Colon (tissue), 2 donors: ENCODE results near the gene COPA.
"Not testable (repeated sequence)": the region's sequence is repeated elsewhere in the genome, so short reads cannot be mapped to it uniquely, and the experiment has no call there.

Experiments
- FAIRE-seq: peaks from 2 replicates; lab custom pipeline; 2012; peaks lifted over from hg19 to GRCh38; lab: Jason Lieb, UNC
- donor health status: control.
- donor health status: control.

Gene COPA

DNA sequence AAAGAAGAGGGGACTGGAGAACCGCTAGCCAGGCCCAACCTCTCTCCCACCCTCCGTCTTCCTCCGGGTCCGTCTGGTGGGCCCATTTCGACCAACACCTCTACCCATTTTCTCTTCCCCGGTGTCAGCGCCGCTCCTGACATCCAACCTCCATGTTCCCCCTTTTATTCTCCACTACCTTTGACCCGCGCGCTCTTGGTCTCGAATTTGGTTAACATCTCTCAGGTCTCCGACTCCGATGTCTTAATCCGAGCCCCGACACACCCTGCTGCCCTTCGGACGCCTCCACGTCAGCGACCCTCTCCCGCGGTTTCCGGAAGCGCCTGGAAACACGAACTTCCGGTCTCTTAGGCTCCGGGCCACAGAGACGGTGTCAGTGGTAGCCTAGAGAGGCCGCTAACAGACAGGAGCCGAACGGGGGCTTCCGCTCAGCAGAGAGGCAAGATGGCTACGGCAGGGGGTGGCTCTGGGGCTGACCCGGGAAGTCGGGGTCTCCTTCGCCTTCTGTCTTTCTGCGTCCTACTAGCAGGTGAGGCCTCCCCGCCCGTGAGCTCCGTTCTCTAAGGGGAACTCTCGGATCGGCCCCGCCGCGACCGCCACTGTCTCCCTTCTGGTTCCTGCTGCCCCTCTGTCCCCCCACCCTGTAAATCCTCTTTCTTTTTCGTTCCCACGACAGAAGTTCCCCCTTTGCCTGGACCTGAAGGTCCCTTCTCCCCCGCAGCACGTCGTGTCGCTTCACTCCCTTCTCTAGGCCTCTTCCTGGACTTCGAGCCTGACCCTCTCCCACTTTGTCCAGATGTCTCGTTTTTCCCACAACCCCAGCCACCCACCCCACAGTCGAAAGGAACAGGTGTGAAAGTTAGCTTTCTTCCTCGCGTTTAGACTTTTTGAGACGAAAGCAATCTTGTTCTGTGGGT, at the start of gene COPA, which contains the start of gene NCSTN:
COPA (minus strand) TSS at position 298 of the 917 bp plus-strand sequence; CDS start at position 218, 80 bp downstream.
NCSTN (plus strand) TSS at position 431 of the 917 bp plus-strand sequence; CDS start at position 445, 14 bp downstream.
- no peak for FAIRE-seq

DNA sequence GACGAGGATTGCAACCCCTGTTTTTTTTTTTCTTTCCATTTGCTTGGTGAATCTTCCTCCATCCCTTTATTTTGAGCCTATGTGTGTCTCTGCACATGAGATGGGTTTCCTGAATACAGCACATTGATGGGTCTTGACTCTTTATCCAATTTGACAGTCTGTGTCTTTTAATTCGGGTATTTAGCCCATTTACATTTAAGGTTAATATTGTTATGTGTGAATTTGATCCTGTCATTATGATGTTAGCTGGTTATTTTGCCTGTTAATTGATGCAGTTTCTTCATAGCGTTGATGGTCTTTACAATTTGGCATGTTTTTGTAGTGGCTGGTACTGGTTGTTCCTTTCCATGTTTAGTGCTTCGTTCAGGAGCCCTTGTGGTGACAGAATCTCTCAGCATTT, 45.4 kb upstream of the COPA start:
- FAIRE-seq = not testable (repeated sequence)

DNA sequence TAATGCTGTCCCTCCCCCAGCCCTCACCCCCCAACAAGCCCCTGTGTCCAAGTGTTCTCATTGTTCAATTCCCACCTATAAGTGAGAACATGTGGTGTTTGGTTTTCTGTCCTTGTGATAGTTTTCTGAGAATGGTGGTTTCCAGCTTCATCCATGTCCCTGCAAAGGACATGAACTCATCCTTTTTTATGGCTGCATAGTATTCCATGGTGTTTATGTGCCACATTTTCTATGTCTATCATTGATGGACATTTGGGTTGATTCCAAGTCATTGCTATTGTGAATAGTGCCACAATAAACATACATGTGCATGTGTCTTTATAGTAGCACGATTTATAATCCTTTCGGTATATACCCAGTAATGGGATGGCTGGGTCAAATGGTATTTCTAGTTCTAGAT, 41.8 kb upstream of the COPA start:
- not testable (repeated sequence) for FAIRE-seq

DNA sequence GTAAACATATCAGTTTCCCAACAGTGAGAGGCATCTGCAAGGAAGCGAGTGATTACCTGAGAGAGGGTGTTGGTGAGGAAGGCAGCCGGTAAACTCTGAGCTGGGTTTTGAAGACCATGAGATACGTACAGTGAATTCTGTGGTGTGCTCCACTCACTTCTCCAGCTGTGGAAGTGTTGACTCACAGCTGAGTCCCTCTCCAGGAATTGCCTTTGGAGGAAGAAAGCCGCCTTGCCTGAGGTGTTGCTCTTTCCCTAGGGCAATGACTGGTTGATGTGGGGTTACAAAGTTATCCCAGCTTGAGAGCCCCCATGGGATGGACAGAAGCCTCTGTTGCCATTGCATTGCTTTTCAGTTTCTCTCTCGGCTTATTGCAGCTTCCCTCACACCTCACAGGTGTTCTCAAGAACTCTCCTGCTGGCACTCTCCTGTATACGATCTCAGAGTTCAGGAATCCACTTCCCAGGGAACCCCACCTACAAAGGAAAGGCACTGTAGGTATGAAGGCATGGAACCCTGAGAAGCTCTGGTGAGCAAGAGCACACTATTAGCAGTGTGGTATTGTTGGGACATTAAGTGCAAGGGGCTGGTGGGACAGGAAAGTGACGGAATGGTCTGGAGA, 34.6 kb upstream of the COPA start:
- FAIRE-seq = no peak

DNA sequence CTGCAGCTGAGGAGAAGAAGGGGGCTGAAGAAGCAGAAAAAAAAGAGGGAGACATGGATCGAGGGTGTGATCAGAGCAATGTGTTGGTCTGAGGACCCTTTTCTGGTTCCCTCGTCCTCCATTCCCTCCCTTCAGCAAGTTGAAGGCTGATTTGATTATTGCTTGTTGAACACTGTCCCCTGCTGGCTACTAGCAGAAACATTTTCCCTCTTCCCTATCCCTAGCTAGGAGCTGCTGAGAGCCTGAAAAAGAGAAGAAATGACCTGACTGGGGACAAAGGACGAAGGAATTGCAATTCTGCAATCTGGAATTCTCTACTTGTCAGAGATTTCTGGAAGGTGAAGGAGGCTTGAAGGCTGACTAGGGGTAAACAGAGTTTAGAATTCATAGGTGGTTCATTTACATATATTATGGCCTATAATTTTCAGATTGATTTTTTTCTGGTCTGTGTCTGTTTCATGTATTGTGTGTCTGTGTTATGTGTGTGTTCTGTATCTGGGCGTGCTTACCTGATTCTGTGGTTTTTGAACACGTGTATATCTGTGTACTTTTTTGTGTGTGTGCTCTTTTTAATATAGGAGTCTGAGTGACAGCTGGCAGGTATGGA, 33.6 kb upstream of the COPA start:
- FAIRE-seq = no peak

DNA sequence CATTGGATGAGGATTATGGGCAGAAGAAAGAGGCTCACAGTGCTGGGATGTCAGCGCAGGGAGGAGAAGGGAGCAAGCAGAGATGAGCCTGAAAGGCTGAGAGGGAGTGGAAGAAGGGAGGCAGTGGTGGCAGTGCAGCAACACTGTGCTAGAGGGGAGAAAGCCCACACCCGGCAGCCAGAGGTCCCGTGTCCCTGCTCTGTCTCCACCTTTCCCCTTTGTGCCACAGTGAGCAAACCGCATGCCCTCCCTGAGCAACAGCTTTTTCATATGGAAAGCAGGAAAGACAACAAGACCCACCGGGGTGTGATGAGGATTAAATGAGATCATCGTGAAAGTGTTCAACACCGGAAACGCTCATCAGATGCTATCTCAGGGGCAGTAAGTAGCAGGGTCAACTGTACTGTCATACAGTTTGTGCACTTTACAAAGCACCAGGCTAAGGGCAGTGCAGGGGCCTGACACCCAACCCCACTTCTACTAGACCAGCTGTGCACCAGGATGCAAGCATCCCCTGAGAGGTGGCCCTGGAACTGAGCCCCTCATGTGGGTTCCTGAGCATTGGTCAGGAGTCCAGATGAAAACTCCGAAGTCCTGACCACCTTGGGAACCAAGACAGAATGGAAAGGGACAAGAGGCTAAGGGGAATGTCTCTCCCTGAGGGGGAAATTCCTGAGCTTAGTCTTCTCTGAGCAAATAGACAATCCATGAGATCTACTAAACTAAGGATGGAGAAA, 32.9 kb upstream of the COPA start:
- no peak for FAIRE-seq

DNA sequence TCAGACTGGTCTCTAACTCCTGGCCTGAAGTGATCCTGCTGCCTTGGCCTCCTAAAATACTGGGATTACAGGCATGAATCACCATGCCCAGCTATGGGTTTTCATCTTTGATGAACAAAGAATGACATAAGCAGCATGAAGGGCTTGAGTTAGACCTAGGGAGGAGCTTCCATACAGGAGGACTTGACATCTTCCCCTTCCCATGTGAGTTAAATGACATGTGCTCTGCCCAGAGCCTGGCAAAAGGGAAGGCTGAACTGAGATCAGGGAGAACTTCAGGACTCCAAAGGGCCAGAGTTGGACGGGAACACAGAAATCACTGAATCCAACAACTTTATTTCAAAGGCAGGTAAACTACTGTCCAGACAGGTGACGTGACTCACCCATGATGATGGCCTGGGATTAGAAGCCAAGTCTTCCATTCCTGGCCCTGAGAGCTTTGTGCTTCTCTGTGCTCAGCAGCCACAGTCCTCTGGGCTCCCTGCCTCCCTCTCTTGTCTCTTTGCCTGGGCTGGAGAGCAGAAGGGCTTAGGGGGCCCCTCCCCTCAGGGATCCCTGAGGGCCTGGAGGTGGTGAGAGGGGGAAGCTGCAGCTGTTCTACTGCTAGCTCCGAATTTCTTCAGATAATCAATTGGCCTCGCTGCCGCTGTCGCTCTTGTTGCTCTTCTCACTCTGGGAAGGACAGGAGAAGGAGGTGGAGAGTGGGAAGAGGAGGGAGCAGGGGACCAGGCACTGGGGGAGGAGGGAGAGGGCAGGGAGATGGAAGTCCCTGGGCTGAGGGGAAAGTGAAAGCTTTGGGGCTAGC, 31.5 kb upstream of the COPA start:
- FAIRE-seq = no peak

DNA sequence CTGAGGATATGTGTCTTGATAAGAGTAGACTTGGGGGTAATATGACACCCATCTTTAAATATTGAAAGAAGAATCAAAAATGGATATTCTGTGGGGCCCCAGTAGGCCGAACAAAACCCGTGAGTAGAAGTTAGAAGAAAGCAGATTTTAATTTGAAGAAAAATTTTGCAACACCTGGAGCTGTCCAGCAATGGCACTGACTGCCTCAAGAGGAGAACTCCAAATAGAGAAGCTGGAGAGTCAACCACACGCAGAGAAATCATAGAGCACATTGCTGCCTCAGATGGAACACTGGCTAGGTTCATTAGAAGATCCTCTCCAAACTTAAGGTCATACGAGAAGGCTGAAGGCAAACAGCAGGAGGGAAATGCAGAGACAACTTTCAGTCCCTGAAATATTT, 30.6 kb upstream of the COPA start:
- FAIRE-seq = no peak

DNA sequence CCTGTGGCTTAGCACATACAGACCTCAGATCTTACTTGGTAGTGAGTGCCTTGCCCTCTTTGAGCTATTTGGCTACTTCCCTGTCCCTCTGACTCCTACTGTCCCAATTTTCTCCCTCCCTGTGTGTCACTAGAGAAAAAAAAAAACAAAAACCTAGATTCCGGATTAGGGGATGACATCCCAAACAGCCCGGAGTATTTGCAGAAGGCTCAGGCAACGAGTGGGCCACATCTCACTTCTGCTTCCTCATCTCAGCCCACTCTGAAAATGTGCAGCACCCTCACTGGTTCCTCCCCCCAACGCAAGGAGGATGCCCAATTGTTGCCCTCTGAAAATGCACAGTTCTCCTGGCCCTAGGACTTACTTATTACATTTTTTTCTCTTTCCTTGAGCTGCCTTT, 28.7 kb upstream of the COPA start:
- no peak for FAIRE-seq

DNA sequence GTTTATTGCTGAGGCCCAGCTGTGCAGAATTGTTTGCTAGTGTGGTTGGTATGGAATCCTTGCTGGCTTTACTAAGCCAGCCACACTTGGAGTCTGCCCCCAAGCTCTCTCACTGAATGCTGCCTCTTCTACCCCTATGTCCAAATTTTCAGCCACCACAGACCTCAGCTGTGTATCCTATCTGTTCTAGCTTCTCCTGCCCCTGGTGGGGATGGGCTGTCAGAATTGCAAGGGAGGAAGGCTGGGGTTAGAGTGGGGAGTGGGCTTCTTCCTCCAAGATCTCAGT, 28.2 kb upstream of the COPA start:
- FAIRE-seq = no peak

DNA sequence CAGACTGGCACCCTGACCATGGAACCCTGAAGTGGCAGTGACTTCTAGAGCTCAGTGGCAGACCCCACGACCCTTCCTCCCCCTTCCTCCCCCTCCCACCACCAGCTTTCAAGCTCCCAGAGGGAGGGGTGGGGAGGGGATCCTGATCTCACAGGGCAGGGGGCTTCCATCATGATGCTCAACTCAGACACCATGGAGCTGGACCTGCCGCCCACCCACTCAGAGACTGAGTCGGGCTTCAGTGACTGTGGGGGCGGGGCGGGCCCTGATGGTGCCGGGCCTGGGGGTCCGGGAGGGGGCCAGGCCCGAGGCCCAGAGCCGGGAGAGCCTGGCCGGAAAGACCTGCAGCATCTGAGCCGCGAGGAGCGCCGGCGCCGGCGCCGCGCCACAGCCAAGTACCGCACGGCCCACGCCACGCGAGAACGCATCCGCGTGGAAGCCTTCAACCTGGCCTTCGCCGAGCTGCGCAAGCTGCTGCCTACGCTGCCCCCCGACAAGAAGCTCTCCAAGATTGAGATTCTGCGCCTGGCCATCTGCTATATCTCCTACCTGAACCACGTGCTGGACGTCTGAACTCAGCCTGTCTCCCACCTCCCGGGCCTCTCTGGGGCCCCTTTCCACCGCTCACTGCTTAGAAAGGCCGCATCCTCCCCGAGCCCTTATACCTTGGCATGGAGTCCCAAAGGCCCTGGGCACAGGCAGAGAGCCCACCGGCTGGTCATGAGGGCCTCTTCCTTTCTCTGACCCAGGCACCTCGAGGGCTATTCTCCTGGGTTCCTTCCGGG, 27.7 kb upstream of the COPA start:
- no peak for FAIRE-seq

DNA sequence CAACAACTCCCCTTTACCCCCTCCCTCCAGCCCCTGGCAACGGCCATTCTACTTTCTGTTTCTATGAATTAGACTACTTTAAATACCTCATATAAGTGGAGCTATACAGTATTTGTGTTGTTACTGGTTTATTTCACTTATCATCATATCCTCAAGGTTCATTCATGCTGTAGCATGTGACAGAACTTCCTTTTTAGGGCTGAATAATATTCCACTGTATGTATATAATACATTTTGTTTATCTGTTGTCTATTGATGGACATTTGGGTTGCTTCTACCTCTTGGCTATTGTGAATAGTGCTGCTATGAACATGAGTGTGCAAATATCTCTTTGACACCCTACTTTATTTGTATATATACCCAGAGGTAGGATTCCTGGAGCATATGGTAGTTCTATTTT, 26.0 kb upstream of the COPA start:
- no peak for FAIRE-seq

DNA sequence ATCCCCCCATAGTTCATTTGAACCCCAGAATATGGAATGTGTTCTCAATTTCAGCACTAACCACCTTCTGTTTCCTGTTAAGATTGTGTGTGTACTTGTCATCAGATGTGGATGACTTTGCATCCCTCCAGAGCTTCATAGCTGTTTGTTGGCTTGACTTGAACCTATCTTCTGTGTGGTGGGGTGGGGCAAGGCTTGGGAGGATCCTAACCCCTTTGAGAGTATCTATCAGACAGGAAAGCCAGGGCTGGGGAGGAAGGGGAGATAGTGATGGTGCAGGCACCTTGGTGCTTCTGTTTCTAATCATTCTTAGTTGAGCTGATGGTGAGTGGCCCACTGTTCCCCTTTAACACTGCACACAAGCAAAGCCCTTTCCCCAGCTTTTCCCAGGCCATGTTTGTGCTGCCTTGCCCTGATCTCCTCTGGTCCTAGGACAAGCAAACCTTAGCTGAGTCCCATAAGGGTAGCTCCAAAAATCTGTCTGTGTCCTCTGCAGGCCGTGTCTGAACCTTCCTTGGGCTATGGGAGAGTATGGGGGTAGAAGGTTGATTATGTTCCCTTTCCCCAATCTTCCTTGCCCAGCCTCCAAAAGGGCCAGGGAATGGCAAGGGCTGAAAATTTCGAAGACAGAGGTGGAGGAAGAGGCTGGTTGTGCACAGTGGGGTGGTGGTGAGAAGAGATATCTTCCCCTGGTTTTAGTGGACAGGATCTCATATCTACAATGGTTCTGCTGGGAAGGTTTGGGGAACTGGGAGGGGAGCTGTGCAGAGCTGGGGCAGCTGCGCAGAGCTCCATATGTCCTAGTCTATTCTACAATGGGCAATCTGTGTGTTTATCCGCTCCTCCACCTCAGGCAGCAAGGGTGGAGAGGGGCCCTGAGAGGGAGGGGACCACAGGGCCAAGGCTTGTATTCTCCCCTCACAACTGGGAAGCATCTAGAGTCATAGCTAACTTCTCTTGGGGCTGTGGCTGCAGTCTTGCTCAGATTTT, 25.2 kb upstream of the COPA start:
- FAIRE-seq = no peak

DNA sequence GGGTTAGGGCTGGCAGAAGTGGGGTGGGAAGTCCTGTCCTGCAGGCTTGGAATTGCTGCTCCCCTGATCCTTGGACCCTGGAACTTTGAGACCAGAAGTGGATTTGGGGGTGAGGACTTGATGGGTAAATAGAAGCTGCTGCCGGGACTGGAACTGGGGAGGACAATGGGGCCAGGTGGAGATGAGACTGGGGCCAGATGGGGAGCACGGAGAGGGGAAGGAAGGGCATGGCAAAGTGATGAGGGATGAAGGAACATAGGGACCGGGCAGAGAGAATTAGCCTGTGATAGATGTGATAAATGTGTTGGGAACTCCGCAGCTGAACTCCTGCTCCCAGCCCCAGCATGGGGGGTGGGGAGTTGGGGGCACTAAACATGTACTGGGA, 24.5 kb upstream of the COPA start:
- FAIRE-seq = no peak

DNA sequence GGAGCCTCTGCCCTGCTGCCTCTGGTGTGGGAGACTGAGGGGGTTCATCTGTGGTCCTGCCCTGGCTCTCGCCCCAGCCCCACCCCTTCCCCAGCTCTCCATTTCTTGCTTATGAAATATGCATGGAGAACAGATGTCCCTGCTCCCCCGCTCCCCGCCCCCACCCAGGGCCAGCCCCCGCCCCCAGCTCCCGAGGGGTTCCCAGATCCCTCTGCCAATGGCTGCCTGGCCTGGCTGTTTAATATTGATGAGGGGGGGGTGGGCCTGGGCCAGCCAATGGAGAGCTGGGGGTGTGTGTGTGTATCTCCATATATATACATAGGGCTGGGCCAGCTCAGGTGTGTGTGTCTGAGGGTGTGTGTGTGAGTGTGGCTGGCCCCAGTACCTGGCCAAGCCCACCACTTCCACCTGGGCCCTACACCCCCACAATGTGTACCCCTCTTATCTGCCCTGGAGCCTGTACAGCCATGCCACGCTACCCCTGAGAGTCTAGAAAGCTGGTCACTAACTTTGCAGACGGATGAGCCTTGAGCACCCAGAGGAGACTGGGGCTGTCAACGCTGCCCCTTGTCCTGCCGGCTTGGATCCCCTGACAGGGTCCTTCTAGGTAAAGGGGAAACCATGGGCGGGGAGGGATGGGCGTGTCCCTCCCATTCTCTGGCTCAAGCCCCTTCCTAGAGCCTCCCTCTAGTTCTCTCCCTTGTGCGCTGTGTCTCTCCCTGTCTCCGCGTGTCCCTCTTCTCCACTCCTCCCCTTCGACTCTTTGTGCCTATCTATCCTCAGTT, 23.9 kb upstream of the COPA start, which contains the start of gene NHLH1:
NHLH1 (plus strand) TSS at position 341 of the 785 bp plus-strand sequence. CDS start 3,661 bp downstream, outside the sequence.
- FAIRE-seq = no peak

DNA sequence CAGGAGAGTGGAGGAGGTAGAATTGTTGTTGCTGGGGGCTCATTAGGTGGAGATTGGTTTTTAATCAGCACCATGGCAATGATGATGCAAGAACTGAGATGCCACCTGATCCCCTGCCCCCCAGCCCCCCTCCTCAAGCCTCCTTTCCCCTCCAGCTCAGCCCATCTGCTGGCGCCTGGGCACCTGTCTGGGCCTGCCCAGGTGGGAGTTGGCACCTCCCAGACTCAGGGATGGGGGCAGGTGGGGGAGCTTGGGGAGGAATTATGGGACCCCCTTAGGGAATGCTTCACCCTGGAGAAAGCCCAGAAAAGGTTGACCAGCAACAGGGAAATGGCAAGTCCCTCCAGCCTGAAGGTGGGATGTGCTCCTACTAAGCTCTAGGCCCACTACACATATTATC, 22.3 kb upstream of the COPA start:
- FAIRE-seq = no peak

DNA sequence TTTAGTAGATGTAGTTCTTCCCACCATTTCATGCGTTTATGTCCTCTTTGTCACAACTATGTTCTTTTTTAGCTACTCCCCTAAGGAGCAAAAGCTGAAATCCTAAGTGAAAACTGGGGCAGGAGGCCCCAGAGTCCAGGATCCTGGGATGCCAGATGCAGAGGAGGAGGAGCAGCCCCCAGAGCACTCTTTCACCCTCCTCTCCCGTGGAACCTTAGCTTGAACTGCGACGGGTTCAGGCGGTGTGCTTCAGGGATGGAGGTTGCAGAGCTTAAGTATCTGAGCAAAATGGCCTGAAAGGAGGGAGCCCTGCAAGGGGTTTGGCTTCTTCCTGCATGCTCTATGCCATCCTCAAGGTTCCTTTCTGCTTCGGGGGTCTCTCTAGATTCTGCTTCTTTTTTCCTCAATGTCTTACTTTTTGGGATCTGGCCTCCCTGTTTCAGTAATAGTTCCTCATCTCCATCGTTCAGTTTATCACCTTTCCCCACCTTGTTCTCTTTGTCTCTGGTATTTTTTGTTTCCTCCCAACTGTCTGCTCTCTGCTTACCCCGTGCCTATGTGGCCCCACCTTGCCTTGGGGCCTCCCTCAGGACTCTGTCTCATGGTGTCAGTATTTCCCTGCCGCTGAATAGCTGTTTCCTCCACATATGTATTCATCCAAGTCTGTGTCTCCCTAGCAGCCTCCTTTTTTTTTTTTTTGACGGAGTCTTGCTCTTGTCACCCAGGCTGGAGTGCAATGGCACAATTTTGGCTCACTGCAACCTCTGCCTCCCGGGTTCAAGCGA, 21.1 kb upstream of the COPA start:
- FAIRE-seq = no peak

DNA sequence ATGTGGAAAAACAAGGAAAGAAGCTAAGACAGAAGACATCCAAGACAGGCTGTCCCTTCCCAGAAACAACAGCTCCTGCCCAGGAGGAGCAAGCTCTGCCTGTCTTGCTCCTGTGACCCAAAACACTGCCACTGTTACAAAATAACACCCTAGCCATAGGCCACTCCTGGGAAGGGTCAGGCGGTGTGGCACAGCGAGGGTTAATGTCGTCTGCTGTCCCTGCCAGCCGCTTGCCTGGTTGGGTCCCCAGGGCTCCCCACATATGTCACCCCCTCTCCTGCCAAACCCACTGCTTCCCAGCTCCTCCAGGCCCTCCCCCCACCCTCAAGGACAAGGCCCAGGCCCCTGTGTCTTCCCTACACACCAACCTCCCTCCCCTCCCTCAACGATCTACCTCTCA, 20.0 kb upstream of the COPA start:
- FAIRE-seq = no peak
